Skeletal muscle cell (primary cell): Measurements from ENCODE around the gene RNU11.
"Not testable (repeated sequence)": the region's sequence is repeated elsewhere in the genome, so short reads cannot be mapped to it uniquely, and the experiment has no call there.

Source experiments
- DNase-seq: peaks from one replicate; pipeline ENCODE4 v3.0.0-alpha.2; 2010; ENCODE audit warnings: low read depth
- H3K4me3 ChIP-seq: 2 replicates; pipeline ENCODE4 v1.5.1; 2011; ENCODE audit warnings: low read depth, mild to moderate bottlenecking, control low read depth, low read length, moderate library complexity

The RNU11 gene

GRCh38 chr1:28655448-28656311 lies 7.3 kb downstream of the RNU11 start:
- not testable (repeated sequence) for DNase-seq, H3K4me3 ChIP-seq

GRCh38 chr1:28656335-28656734 lies 7.9 kb downstream of the RNU11 start:
- H3K4me3 ChIP-seq = no peak overlapping the region
- no peak for DNase-seq

GRCh38 chr1:28663871-28664470 lies 15.6 kb downstream of the RNU11 start:
- no peak overlapping the region for H3K4me3 ChIP-seq
- DNase-seq = no peak

GRCh38 chr1:28666806-28667205 lies 18.4 kb downstream of the RNU11 start:
- DNase-seq = no peak
- H3K4me3 ChIP-seq = no peak overlapping the region

- peak within 1 kb of the TSS; percentile 84 for H3K4me3 ChIP-seq
- no peak for DNase-seq
Observed at GRCh38 chr1:28668191-28668955, 20.0 kb downstream of the RNU11 start, which contains the start of gene GMEB1. GMEB1 (plus strand) TSS chr1:28668784; CDS start chr1:28683613, 14,829 bp downstream.

GRCh38 chr1:28668956-28669723 lies 20.7 kb downstream of the RNU11 start:
- no peak for DNase-seq
- H3K4me3 ChIP-seq = peak overlapping the region; percentile 84

GRCh38 chr1:28671254-28671780 lies 22.9 kb downstream of the RNU11 start:
- DNase-seq = no peak
- no peak overlapping the region for H3K4me3 ChIP-seq

GRCh38 chr1:28672971-28673370 lies 24.6 kb downstream of the RNU11 start:
- not testable (repeated sequence) for H3K4me3 ChIP-seq, DNase-seq

GRCh38 chr1:28675924-28676257 lies 27.5 kb downstream of the RNU11 start:
- no peak overlapping the region for H3K4me3 ChIP-seq
- no peak for DNase-seq

GRCh38 chr1:28680151-28680550 lies 31.8 kb downstream of the RNU11 start:
- H3K4me3 ChIP-seq = no peak overlapping the region
- no peak for DNase-seq

GRCh38 chr1:28682840-28683239 lies 34.4 kb downstream of the RNU11 start:
- DNase-seq = no peak
- no peak overlapping the region for H3K4me3 ChIP-seq

- DNase-seq = no peak
- H3K4me3 ChIP-seq = no peak overlapping the region
Observed at GRCh38 chr1:28684937-28685336, 36.5 kb downstream of the RNU11 start.

GRCh38 chr1:28691627-28692026 lies 43.2 kb downstream of the RNU11 start:
- not testable (repeated sequence) for DNase-seq, H3K4me3 ChIP-seq
